CD4-positive, alpha-beta T cell (primary cell): ENCODE results near the gene HCAR3. TPM values are rescaled to one million over a fixed set of nuclear protein-coding genes. Genes with fewer than 3 reads are reported as not detected.
"Not testable (repeated sequence)": the region's sequence is repeated elsewhere in the genome, so short reads cannot be mapped to it uniquely, and the experiment has no call there.

ENCODE experiments used
- ATAC-seq: fragments of 200-7000 bp; cut with Tn5 transposase; one replicate; pipeline ENCODE4 v1.10.0; 2022; ENCODE audit warnings: mild to moderate bottlenecking; ENCODE audit not compliant: poor library complexity
- CTCF ChIA-PET: fragments of 350-600 bp; sonication (Branson Sonifier 250); formaldehyde crosslinking; loops from one replicate; lab custom pipeline; 2021; ENCODE audit warnings: antibody characterized with exemption, inconsistent platforms; lab: Charles Lee
- POLR2A ChIA-PET: fragments of 350-600 bp; sonication (Branson Sonifier 250); formaldehyde crosslinking; loops from one replicate; lab custom pipeline; 2021; ENCODE audit warnings: antibody characterized with exemption, inconsistent platforms; lab: Charles Lee
- DNase-seq, 14 experiments: peaks; one replicate each; pipeline ENCODE4 v3.0.0-alpha.2; 2013 to 2020; ENCODE audit warnings: mixed read lengths in 2 of 14
- H3K27ac ChIP-seq, 2 donors: one replicate each; pipeline versions ENCODE4 v1.5.1 to v1.7.0; 2013; ENCODE audit warnings: low read length in 2 of 2, low read depth in 1 of 2, mild to moderate bottlenecking in 1 of 2
- H3K27me3 ChIP-seq, 2 experiments: 1 replicate in 1 of 2; 2 replicates in 1 of 2; pipeline versions ENCODE4 v1.6.1 to v1.7.0; 2013; ENCODE audit warnings: low read length in 2 of 2, control low read depth in 1 of 2, mild to moderate bottlenecking in 1 of 2, moderate library complexity in 1 of 2; ENCODE audit not compliant: insufficient read depth in 2 of 2, control insufficient read depth in 1 of 2
- H3K36me3 ChIP-seq: one replicate; pipeline ENCODE4 v1.6.1; 2013; ENCODE audit warnings: low read length, control low read depth; ENCODE audit not compliant: insufficient read depth
- H3K4me1 ChIP-seq: one replicate; pipeline ENCODE4 v1.6.1; 2013; ENCODE audit warnings: low read length, control low read depth; ENCODE audit not compliant: insufficient read depth
- H3K4me3 ChIP-seq: one replicate; pipeline ENCODE4 v1.5.1; 2013; ENCODE audit warnings: mild to moderate bottlenecking, low read length, moderate library complexity
- H3K9me3 ChIP-seq, 2 experiments: 1 replicate in 1 of 2; 2 replicates in 1 of 2; pipeline versions ENCODE4 v1.6.1 to v1.7.0; 2013; ENCODE audit warnings: low read length in 2 of 2, mild to moderate bottlenecking in 2 of 2, control low read depth in 1 of 2, moderate library complexity in 1 of 2; ENCODE audit not compliant: control insufficient read depth in 1 of 2, insufficient read depth in 1 of 2
- H3K27ac Mint-ChIP-seq: one replicate; pipeline ENCODE4 v1.8.0; 2020; ENCODE audit warnings: mixed read lengths
- H3K27me3 Mint-ChIP-seq: one replicate; pipeline ENCODE4 v1.8.0; 2021; ENCODE audit warnings: mixed read lengths
- H3K36me3 Mint-ChIP-seq: one replicate; pipeline ENCODE4 v1.8.0; 2021; ENCODE audit warnings: low read depth, mixed read lengths
- H3K4me1 Mint-ChIP-seq: one replicate; pipeline ENCODE4 v1.8.0; 2021; ENCODE audit warnings: low read depth, mixed read lengths
- H3K4me3 Mint-ChIP-seq: one replicate; pipeline ENCODE4 v1.8.0; 2020; ENCODE audit warnings: mild to moderate bottlenecking, mixed read lengths
- H3K9me3 Mint-ChIP-seq: one replicate; pipeline ENCODE4 v1.8.0; 2020; ENCODE audit warnings: mixed read lengths
- intact Hi-C, 2 experiments: fragments of 100-400 bp; cut with DNase I in 1 of 2; cut with micrococcal nuclease in 1 of 2; formaldehyde crosslinking; loops; one replicate each; pipeline versions ENCODE4 v1.15.1 to v1.9.0; 2023 to 2025; cut with DNase I, micrococcal nuclease
- total RNA-seq, 174 experiments: library from RNA in 2 of 174; stranded (reverse) in 2 of 174; gene quantifications; one replicate each; pipeline ENCODE4 v1.2.3 and lab custom pipeline; 2021 to 2026
- TF ChIP-seq, protein P1 (sequence below): fragments of 200-600 bp; IDR thresholded peaks from one replicate; pipeline ENCODE4 v1.8.0; 2022; ENCODE audit warnings: antibody characterized with exemption, mild to moderate bottlenecking

Gene HCAR3
- total RNA-seq, 2 experiments from 2014 or later = 0.33 to 0.39 TPM

DNA sequence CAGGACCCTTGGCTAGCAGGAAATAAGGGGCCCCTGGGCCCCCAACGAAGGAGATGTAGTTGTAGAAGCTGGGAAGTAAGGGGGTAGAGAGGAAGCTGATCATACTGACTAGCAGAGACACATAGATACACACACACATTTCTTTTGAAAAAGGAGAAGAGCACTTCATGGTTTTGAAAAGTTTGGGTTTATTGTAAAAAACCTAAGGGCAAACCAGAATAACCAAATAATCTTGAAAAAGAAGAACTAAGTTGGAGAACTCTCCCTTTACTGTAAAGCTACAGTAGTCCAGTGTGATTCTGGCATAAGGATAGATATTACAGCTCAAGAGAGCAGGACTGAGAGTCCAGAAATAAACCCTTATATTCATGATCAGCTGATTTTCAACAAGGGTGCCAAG, 5.8 kb upstream of the HCAR3 start:
- Mint-ChIP-seq H3K9me3 (no peaks in the 10 kb centered on the region), H3K27me3 (no peaks in the 10 kb centered on the region), H3K27ac (no peak overlapping the region), H3K4me3 (no peak overlapping the region), H3K4me1 (peaks cover 7% of the 10 kb centered on the region), H3K36me3 (no peaks in the 10 kb centered on the region)
- Histone ChIP-seq H3K4me1 (no peaks in the 10 kb centered on the region), H3K9me3 (no peaks in the 10 kb centered on the region), H3K36me3 (no peaks in the 10 kb centered on the region), H3K4me3 (no peak overlapping the region), H3K27me3 (no peaks in the 10 kb centered on the region), H3K27ac (no peak overlapping the region)
- ATAC-seq = no peak
- TF ChIP-seq, protein P1, sequence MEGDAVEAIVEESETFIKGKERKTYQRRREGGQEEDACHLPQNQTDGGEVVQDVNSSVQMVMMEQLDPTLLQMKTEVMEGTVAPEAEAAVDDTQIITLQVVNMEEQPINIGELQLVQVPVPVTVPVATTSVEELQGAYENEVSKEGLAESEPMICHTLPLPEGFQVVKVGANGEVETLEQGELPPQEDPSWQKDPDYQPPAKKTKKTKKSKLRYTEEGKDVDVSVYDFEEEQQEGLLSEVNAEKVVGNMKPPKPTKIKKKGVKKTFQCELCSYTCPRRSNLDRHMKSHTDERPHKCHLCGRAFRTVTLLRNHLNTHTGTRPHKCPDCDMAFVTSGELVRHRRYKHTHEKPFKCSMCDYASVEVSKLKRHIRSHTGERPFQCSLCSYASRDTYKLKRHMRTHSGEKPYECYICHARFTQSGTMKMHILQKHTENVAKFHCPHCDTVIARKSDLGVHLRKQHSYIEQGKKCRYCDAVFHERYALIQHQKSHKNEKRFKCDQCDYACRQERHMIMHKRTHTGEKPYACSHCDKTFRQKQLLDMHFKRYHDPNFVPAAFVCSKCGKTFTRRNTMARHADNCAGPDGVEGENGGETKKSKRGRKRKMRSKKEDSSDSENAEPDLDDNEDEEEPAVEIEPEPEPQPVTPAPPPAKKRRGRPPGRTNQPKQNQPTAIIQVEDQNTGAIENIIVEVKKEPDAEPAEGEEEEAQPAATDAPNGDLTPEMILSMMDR = no peak
- ChIA-PET POLR2A (no interaction called here), CTCF (no interaction called here)
- intact Hi-C loops = no loop called here
- no peak for DNase-seq

DNA sequence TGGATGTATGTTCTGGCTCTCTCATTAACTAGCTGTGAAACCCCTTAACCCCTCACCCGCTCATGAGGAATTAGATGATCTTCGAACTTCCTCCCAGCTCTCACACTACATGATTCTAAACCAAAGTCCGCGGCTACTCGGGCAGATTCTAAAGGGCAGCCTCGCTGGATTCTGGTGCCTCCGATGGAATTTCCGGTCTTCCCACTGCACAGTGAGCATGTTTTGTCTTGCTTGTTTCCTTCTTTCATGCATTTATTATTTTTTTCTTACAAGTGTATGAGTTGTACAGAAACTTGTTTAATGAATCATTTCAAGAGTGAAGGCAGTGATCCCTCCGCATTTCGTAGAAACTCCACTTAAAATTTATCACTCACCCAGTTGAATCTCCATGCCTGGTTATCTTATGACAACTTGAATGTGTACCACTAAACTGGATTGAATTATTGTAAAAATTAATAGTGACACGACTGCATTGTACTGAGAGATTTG, 4.5 kb upstream of the HCAR3 start:
- no peak overlapping the region for H3K4me3 Mint-ChIP-seq
- Histone ChIP-seq H3K9me3 (no peaks in the 10 kb centered on the region), H3K27ac (no peak overlapping the region), H3K4me3 (no peak overlapping the region), H3K4me1 (no peaks in the 10 kb centered on the region), H3K27me3 (no peaks in the 10 kb centered on the region), H3K36me3 (no peaks in the 10 kb centered on the region)
- no peak overlapping the region for H3K27ac Mint-ChIP-seq
- ATAC-seq (no peak), DNase-seq (no peak)
- H3K36me3 Mint-ChIP-seq = no peaks in the 10 kb centered on the region
- TF ChIP-seq, protein P1 = no peak
- ChIA-PET POLR2A (no interaction called here), CTCF (no interaction called here)
- peaks cover 5% of the 10 kb centered on the region for H3K4me1 Mint-ChIP-seq
- H3K27me3 Mint-ChIP-seq = no peaks in the 10 kb centered on the region
- no peaks in the 10 kb centered on the region for H3K9me3 Mint-ChIP-seq
- intact Hi-C loops = no loop called here

DNA sequence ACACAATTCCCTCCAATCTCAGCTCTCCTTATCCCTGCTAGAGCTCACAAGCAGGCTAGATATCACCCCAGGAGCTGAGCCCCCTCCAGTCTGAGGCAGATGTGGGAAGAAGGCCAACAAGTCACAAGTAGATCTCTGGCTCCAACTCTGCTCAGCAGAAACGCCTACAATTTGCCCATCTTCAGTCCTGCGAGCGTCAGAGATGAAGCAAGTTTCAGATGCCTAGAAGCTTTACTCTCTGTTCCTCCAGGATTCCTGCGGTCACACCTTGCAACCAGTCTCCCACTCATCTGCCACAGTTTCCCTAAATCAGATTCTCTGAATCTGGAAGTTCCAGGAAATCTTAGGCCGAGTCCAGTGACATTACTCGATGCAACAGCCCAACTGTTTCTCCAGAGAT, 1.4 kb downstream of the HCAR3 start:
- H3K4me1 Mint-ChIP-seq, H3K4me3 ChIP-seq, H3K27ac ChIP-seq, DNase-seq, intact Hi-C loops, ATAC-seq, H3K9me3 Mint-ChIP-seq, CTCF ChIA-PET, H3K4me3 Mint-ChIP-seq, POLR2A ChIA-PET, H3K27ac Mint-ChIP-seq, H3K36me3 ChIP-seq, H3K36me3 Mint-ChIP-seq, H3K27me3 ChIP-seq, H3K27me3 Mint-ChIP-seq, H3K9me3 ChIP-seq, H3K4me1 ChIP-seq: not testable (repeated sequence)

DNA sequence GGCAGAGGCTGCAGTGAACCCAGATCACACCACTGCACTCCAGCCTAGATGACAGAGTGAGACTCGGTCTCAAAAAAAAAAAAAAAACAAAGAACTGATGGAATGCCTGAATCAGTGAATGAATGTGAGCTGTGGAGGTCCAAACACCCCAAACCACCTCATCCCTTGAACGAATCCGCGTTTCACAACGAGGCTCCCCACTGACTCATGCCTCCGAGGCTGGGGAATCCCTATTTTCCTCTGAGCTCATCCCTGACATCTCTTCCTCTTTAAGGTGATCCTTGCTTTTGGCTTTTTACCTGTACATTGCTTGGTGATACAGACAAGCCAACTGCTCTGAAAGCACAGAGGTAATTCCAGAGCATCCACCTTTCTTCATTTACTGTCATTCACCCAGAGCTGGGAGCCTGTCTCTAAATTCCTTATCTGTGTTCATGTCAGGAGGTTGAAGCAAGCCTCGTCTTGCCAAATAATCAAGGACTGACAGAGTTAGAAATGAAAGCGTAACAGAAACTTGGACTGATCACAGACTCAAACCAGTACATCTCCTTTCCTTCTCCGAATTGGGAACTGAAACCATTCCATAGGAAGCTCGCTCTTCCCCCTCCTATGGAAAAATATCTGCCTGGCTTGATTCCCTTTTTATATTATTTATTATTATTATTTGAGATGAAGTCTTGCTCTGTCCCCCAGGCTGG, 3.0 kb downstream of the HCAR3 start:
- H3K9me3 Mint-ChIP-seq, H3K27ac Mint-ChIP-seq, DNase-seq, H3K9me3 ChIP-seq, H3K27me3 Mint-ChIP-seq, H3K36me3 Mint-ChIP-seq, H3K4me1 Mint-ChIP-seq, intact Hi-C loops, H3K36me3 ChIP-seq, ATAC-seq, H3K4me3 Mint-ChIP-seq, H3K27ac ChIP-seq, H3K4me1 ChIP-seq, POLR2A ChIA-PET, H3K27me3 ChIP-seq, CTCF ChIA-PET, H3K4me3 ChIP-seq: not testable (repeated sequence)

GRCh38 chr12:122711266-122711665, 5.3 kb downstream of the HCAR3 start:
- H3K9me3 Mint-ChIP-seq, H3K4me3 ChIP-seq, H3K4me1 ChIP-seq, H3K27me3 ChIP-seq, H3K36me3 Mint-ChIP-seq, H3K27ac Mint-ChIP-seq, ATAC-seq, H3K36me3 ChIP-seq, CTCF ChIA-PET, H3K9me3 ChIP-seq, POLR2A ChIA-PET, H3K27ac ChIP-seq, H3K4me1 Mint-ChIP-seq, H3K27me3 Mint-ChIP-seq, intact Hi-C loops, H3K4me3 Mint-ChIP-seq: not testable (repeated sequence)
- peak in 1 of 14 experiments; percentile 7 for DNase-seq

DNA sequence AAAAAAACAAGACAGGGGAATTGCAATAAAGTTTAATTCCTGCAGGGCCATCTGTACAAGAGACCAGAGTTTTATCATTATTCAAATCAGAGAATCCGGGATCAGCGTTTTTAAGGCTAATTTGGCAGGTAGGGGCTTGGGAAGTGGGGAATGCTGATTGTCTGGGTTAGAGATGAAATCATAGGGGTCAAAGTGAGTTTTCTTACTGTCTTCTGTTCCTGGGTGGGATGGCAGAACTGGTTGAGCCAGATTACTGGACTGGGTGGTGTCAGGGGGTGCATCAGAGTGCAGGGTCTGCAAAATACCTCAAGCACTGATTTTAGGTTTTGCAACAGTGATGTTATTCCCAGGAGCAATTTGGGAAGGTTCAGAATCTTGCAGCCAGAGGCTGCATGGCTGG, 6.3 kb downstream of the HCAR3 start:
- DNase-seq, H3K36me3 Mint-ChIP-seq, H3K4me3 Mint-ChIP-seq, H3K4me1 ChIP-seq, POLR2A ChIA-PET, CTCF ChIA-PET, H3K27me3 Mint-ChIP-seq, H3K4me3 ChIP-seq, ATAC-seq, H3K9me3 Mint-ChIP-seq, H3K4me1 Mint-ChIP-seq, intact Hi-C loops, H3K27ac Mint-ChIP-seq, H3K36me3 ChIP-seq, H3K9me3 ChIP-seq, H3K27ac ChIP-seq, H3K27me3 ChIP-seq: not testable (repeated sequence)
